ENCODE measurements around the gene PRLH.

Gene PRLH

GRCh38 chr2:237525559-237526157, 40.7 kb upstream of the PRLH start:
- no peak for TF ChIP-seq CTCF (IDR thresholded peaks at IDR 0.05; ENCODE audit: insufficient read depth, low read depth, low read length, missing control alignments)
- DNase-seq (ENCODE audit: low read depth): no peak
- no peak overlapping the region for H3K4me3 ChIP-seq (ENCODE audit: low read length)

DNA sequence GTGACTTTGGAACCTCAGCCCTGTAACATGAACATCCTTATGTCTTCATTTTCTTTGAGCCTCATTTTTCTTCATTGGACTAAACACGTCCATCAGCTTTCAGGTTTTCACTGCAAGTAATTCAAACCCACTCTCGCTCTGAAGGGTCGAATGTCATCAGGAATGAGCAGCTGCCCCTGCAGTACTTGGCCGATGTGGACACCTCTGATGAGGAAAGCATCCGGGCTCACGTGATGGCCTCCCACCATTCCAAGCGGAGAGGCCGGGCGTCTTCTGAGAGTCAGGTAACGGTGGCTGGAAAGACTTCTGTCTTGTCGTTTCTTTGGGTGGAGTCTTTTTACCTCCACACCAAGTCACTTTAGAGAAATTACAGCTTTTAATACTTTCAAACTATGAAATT, 39.1 kb upstream of the PRLH start:
- no peak for TF ChIP-seq CTCF (IDR thresholded peaks at IDR 0.05; ENCODE audit: insufficient read depth, low read depth, low read length, missing control alignments)
- no peak for DNase-seq (ENCODE audit: low read depth)
- no peak overlapping the region for H3K4me3 ChIP-seq (ENCODE audit: low read length)

DNA sequence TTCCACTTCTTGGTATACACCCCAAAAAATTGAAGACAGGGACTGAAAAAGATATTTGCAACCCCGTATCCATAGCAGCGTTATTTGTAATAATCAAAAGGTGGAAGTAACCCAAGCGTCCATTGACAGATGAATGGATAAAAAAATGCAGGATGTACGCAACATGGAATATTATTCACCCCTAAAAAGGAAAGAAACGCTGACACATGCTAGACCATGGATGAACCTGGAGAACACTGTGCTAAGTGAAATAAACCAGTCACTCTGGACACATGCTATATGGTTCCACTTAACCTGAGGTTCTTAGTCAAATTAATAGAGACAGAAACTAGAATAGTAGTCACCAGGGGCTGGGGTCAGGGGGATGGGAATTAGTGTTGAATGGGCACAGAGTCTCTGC, 38.6 kb upstream of the PRLH start:
- TF ChIP-seq CTCF (IDR thresholded peaks at IDR 0.05; ENCODE audit: insufficient read depth, low read depth, low read length, missing control alignments): no peak
- DNase-seq (ENCODE audit: low read depth): no peak
- H3K4me3 ChIP-seq (ENCODE audit: low read length): no peak overlapping the region

DNA sequence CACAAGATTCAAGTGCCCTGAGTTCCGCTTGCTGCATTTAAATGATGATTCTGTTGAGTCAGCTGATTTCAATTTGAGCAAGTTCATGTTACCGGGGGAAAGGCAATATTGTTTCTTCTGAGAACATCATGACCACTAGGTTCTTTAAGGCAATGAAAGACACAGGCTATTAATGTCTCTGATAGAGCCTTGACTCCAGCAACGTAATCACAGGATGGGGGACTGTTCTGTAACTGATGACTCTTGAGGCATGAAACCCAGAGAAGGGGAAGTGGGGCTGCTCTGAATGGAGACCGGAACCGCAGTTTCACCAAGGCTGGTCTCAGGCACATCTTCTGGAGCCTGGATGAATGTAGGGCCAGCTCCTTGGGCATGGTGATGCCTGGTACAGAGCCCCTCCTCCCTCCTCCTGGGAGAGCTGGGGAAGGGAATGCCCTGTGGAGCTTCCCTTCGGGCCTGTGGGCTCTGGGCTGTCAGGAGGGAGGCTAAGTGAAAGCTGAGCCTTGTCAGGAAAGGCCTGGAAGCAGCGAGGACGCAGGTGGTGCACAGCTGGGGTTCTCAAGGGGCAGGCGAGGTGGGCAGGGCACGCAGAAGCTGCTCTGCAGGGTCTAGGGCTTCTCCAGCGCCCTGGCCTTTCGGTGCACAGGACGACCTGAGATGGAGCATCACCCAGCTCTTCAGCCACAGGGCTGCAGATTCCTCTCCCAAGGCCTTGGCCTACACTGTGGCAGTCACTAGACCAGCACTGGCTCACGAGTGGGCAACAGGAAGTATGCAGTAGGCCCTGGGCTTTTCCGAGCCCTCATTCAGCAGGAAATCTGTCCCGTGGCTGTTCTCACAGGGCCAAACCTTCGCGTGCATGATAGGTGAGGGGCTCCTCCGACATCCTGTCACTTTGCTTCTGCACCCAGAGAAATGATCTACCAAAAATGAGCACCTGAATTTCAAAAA, 36.6 kb upstream of the PRLH start:
- TF ChIP-seq CTCF (IDR thresholded peaks at IDR 0.05; ENCODE audit: insufficient read depth, low read depth, low read length, missing control alignments): no peak

DNA sequence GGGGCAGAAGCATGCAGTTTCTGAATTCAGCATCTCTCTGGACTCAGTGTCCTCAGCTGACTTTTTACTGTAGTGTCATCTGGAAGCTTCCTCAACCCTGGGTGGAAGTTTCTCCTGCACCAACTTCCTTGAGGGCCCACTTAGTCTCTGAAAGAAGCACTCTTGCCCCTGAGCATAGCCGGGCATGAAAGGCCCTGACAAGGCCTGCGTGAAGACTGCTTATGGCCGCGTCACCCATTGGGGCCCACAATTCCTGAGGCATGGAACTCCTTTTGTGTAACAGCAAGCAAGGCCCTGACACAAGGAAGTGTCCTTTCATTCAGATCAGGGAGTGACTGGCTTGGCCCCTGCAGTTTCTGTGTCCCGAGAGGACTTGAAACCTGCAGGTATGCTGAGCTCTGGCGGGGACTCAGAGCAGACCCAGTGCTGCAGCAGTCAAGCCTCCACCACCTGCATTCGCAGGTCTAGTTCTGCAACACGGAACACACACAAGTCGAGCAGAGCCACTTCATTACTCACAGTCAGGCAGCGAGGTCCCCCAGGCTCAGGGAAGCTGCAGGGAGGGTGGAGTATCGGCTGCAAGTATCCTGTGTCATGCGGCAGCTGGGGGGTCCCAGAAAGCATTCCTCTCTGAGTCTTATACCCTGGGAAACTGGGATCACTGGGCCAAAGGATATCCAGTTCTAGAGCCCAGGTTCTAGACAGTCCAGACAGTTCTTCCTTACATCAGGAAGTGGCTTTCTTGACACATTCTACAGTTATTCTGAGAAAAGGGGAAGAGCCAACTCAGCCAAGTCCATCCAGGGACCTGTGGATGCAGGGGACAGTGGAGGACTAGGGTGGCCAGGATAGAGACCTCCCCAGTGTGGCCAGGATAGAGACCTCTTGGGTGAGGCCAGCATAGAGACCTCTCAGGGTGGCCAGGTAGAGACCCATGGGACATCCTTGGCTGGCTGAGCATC, 35.6 kb upstream of the PRLH start:
- TF ChIP-seq CTCF (IDR thresholded peaks at IDR 0.05; ENCODE audit: insufficient read depth, low read depth, low read length, missing control alignments): no peak
- no peak for DNase-seq (ENCODE audit: low read depth)

More for the DNA sequence above, 36.6 kb upstream of the PRLH start:
- DNase-seq (ENCODE audit: low read depth): no peak
- no peak overlapping the region for H3K4me3 ChIP-seq (ENCODE audit: low read length)

DNA sequence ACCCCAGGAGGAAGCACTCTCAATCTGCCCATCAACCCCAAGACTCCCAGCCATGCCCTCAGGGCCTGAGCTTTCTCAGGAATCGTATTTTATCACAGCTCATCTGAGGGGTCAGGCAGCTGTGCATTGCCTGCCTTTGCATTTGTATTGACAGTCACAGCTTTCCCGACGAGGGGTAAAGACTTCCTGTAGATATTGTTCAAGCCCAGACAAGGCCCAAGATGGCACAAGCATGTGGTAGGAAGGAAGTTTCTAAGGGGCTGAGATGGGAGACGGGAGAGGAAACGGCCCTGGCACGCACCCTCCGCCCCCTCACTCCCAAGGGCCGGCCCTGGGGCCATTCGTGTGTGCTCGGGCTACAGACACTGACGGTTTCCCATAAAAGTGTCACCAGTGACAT, 34.2 kb upstream of the PRLH start:
- TF ChIP-seq CTCF (IDR thresholded peaks at IDR 0.05; ENCODE audit: insufficient read depth, low read depth, low read length, missing control alignments): no peak
- H3K4me3 ChIP-seq (ENCODE audit: low read length): no peak overlapping the region
- peak; percentile 57 for DNase-seq (ENCODE audit: low read depth)

More for the DNA sequence above, 35.6 kb upstream of the PRLH start:
- H3K4me3 ChIP-seq (ENCODE audit: low read length): no peak overlapping the region

Measured in epithelial cell of esophagus (primary cell).